Breast epithelium (tissue), 3 donors: ENCODE data around the gene FANCC.

Source experiments
- POLR2A ChIP-seq: fragments of 450-650 bp; IDR thresholded peaks from one replicate; pipeline ENCODE4 v1.6.1; 2016; ENCODE audit warnings: antibody characterized with exemption, mild to moderate bottlenecking, moderate library complexity
- POLR2AphosphoS5 ChIP-seq, 3 donors: sonication (generic); formaldehyde crosslinking; IDR thresholded peaks; one replicate each; pipeline ENCODE4 v1.6.1; 2017; ENCODE audit warnings: antibody characterized with exemption in 3 of 3
- TF ChIP-seq, protein P1 (sequence below), 3 donors: fragments of 450-650 bp; IDR thresholded peaks; one replicate each; pipeline ENCODE4 v1.5.1; 2016 to 2017; ENCODE audit warnings: antibody characterized with exemption in 3 of 3, mild to moderate bottlenecking in 3 of 3, moderate library complexity in 3 of 3

DNA sequence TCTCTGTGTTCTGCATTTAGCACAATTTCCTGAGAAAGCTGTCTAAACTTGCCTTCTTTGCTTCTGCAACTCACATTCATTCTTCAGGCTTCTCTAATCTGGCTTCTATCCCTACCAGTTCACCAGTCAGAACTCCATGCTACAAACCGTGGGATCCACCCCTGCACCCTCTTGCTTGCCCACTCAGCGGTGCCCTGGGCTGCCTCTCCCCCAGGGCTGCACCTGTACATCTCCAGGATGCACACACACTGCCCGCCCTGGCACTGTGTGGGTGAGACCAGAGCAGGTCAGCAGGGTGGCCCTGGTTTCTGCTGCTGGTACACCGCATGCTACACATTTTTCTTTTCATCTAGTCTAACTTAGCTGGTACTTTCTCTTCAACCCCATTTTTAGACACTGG, 127.1 kb downstream of the FANCC start:
- TF ChIP-seq, protein P1, sequence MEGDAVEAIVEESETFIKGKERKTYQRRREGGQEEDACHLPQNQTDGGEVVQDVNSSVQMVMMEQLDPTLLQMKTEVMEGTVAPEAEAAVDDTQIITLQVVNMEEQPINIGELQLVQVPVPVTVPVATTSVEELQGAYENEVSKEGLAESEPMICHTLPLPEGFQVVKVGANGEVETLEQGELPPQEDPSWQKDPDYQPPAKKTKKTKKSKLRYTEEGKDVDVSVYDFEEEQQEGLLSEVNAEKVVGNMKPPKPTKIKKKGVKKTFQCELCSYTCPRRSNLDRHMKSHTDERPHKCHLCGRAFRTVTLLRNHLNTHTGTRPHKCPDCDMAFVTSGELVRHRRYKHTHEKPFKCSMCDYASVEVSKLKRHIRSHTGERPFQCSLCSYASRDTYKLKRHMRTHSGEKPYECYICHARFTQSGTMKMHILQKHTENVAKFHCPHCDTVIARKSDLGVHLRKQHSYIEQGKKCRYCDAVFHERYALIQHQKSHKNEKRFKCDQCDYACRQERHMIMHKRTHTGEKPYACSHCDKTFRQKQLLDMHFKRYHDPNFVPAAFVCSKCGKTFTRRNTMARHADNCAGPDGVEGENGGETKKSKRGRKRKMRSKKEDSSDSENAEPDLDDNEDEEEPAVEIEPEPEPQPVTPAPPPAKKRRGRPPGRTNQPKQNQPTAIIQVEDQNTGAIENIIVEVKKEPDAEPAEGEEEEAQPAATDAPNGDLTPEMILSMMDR (IDR thresholded peaks at IDR 0.05): no peak
- no peak for TF ChIP-seq POLR2A
- no peak for TF ChIP-seq POLR2AphosphoS5 (IDR thresholded peaks at IDR 0.05)
